HTERT RPE-1 (cell line): ENCODE results near the gene EIF2B4.
"Not testable (repeated sequence)": the region's sequence is repeated elsewhere in the genome, so short reads cannot be mapped to it uniquely, and the experiment has no call there.

Experiments used
- in situ Hi-C: fragments of 300-500 bp; cut with MboI; formaldehyde crosslinking; loops from 4 replicates; pipeline ENCODE4 v1.14.3; 2020; ENCODE audit warnings: low sequenced_read_pairs

EIF2B4 gene

DNA sequence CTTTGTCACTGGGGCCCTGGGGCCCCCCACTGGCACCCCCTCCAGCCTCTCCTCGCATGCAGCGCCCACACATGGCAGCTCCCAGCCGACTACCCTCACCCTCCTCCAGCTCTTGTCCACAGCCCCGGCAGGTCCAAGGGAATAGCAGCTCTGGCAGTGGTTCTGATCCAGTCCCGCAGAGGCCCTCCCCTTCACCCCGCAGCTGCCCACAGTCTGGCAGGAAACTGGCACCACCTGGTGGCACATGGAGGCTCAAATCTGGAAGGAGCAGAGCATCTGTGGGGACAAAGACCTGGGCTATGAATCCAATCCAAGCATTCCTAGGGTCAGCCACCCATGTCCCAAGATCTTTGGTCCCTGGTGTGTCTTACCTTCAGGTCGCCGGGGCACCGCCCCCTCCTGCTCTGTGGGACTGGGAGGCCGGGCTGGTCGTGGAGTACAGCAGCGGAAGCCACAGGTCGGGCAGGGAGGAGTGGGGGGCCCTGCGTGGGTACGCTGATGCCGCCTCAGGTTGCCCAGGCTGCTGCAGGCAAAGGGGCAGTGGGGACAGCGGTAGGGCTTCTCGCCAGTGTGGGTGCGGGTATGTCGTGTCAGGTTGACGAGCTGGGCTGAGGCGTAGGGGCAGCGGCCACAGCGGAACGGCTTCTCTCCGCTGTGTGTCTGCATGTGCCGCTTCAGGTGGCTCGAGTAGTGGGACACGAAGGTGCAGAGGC is 8.1 kb upstream of the EIF2B4 start:
- in situ Hi-C loops = no loop called here

DNA sequence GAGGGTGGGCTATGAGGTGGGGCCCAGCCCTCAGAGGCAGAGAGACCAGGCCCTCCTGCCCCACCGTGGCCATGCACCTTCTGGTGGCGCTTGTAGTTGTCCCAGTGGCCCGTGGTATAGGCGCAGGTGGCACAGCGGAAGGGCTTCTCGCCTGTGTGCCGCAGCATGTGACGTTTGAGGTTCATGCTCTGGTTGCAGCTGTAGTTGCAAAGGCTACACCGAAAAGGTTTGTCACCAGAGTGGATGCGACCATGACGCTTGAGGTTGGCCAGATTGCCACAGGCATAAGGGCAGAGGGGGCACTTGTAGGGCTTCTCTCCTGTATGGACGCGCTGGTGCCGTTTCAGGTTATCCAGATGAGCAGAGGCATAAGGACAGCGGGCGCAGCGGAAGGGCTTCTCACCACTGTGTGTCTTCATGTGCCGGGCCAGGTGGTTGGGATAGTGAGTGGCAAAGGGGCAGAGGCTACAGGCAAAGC is 7.5 kb upstream of the EIF2B4 start:
- in situ Hi-C loops = no loop called here

- in situ Hi-C loops = no loop called here
Measured at GRCh38 chr2:27376866-27377617, 6.9 kb upstream of the EIF2B4 start.

GRCh38 chr2:27376151-27376865 is 6.2 kb upstream of the EIF2B4 start:
- in situ Hi-C loops = no loop called here

GRCh38 chr2:27375513-27376099 is 5.5 kb upstream of the EIF2B4 start:
- in situ Hi-C loops = no loop called here

DNA sequence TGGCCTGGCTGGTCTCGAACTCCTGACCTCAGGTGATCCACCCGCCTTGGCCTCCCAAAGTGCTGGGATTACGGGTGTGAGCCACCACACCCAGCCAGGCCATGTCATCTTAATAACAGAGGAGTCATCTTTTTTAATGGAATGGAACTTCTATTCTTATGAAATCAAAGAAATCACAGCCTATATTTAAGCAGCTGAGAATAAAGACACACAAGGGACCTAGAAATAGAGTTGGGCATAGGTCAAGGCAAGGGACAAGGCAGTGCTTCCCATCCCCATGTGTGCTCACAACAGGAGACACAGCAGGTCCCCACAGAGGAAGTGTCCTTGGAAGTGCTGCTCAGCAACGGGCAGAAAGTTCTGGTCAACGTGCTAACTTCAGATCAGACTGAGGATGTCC is 3.4 kb upstream of the EIF2B4 start:
- in situ Hi-C loops = no loop called here

- in situ Hi-C loops = no loop called here
Measured at GRCh38 chr2:27372937-27373336, 2.8 kb upstream of the EIF2B4 start.

GRCh38 chr2:27370816-27371620 is 880 bp upstream of the EIF2B4 start:
- in situ Hi-C loops = no loop called here

GRCh38 chr2:27369471-27370025 is 590 bp downstream of the EIF2B4 start:
- in situ Hi-C loops = no loop called here

- in situ Hi-C loops = no loop called here
Measured at GRCh38 chr2:27363933-27364332, 6.2 kb downstream of the EIF2B4 start.

DNA sequence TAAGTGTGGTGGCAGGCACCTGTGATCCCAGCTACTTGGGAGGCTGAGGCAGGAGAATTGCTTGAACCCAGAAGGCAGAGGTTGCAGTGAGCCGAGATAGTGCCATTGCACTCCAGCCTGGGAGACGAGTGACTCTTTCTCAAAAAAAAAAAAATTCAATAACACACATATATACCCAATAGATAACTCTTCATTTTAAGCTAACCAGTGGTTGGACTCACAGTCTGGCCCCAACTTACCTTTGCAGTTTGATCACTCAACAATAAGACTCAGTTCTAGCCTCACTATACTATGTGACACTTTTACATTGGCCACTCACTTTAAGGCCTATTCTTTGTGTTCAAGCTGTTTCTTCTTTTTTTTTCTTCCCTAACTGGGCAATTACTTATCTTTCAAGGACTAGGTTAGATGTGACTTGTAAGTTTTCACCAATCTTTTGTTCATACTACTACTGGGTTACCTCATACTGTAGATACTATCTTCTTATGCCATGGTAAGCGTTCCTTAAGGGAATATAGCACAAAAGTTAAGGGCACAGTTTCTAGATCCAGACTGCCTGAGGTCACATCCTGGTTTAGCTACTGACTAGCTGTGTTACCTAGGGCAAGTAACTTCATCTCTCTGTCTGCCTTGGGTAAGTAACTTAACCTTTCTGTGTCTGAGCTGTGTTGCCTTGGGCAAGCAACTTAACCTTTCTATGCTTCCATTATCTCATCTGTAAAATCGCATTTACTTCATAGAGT is 7.3 kb downstream of the EIF2B4 start:
- in situ Hi-C loops = no loop called here

- in situ Hi-C loops = no loop called here
Measured at GRCh38 chr2:27356382-27357181, 13.6 kb downstream of the EIF2B4 start, which contains the start of gene GTF3C2. Gene GTF3C2, minus strand, starts transcription at chr2:27356764. Its CDS starts 13,210 bp downstream, at chr2:27343554.

DNA sequence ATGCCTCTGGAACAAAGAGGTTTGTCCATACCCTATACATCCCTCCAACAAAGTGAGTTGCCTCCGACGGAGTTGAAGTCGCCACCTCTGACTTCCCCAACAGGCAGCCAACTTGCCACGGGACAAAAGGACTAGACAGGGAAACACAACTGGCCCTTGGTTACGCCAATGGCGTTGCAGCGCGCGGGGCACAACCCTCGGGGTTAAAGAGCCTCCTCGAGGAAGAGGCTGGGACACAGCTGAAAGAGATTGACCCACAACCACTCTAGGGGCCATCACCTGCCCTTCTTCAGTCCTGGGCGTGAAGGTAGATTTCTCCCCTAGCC is 14.1 kb downstream of the EIF2B4 start:
- in situ Hi-C loops = no loop called here

- in situ Hi-C loops = no loop called here
Measured at GRCh38 chr2:27354597-27354927, 15.6 kb downstream of the EIF2B4 start.

DNA sequence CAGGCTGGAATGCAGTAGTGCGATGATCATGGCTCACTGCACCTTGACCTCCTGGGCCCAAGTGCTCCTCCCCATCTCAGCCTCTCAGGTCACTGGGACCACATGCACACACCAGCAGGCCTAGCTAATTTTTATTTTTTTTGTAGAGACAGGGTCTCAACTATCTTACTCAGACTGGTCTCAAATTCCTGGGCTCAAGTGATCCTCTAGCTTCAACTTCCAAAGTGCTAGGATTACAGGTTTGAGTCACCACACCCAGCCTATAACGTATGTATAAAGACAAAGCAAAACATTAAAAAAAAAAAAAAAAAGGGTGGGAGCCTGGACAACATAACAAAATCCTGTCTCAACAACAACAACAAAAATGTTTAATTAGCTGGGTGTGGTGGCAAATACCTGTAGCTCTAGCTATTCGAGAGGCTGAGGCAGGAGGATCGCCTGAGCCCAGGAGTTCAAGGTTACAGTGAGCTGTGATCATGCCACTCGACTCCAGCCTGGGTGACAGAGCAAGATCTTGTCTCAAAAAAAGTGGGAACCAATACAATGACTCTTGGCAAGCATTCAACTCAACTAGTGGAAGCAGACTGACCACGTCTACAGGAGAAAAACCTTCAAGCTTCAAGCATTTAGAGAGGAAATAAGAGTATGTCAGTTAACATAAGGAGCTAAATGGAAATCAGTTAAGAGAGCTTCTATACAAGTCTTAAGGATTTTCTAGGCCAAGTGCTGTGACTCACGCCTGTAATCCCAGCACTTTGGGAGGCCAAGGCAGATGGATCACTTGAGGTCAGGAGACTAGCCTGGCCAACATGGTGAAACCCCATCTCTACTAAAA is 16.2 kb downstream of the EIF2B4 start:
- in situ Hi-C loops = no loop called here

DNA sequence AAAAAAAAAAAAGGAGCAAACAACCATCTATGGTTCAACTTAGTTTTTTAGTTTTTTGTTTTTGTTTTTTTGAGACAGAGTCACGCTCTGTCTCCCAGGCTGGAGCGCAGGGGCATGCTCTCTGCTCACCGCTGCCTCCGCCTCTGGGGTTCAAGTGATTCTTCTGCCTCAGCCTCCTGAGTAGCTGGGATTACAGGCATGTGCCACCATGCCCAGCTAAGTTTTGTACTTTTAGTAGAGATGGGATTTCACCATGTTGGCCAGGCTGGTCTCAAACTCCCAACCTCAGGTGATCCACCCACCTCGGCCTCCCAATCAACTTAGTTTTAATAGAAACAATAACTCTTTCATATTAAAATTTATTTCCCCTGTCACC is 16.8 kb downstream of the EIF2B4 start:
- in situ Hi-C loops = not testable (repeated sequence)

DNA sequence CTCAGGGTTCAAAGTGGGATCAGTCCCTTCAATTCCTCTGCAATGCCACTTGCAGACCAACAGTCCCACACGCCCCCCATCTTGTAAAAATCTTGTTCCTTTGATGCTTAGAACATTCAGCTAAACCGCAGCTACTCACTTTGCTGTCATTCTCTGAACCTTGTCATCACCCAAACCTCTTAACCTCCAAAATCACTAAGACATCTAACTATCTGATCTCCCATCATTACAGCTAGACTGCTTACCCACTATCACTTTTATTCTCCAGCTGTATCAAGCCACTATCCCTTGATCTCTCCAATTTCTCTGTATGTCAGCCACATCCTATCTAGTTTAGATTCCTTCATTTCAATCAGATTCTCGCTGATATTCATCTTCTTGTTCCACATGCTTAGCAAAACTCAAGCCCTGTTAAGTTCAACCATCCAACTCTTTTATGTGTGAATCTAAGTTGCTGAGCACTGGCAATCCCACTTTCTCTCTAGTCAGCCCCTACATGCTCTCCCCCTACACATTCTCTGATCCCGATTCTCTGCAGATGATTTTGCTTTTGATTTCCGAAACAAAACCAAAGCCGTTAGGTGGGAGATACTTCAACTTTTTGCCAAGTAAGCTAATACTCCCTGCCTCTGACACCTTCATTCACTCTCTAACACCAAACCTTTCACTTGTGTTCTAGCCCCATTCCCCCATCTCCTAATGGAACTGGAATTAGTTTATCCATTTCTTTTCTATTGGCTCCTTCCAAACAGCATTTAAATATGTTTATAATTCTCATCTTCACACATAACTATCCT is 18.1 kb downstream of the EIF2B4 start:
- in situ Hi-C loops = no loop called here
